Activated T-helper 1 cell treated with anti-CD3 and anti-CD28 coated beads, Interleukin-2, amount 50 U/mL, for 16 hours (primary cell): ENCODE results near the gene ZNF354C.

Experiments
- DNase-seq, 2 donors: peaks; one replicate each; pipeline ENCODE4 v3.0.0-alpha.2; 2020; ENCODE audit warnings: low read depth in 1 of 2, low spot score in 1 of 2

The ZNF354C gene

DNA sequence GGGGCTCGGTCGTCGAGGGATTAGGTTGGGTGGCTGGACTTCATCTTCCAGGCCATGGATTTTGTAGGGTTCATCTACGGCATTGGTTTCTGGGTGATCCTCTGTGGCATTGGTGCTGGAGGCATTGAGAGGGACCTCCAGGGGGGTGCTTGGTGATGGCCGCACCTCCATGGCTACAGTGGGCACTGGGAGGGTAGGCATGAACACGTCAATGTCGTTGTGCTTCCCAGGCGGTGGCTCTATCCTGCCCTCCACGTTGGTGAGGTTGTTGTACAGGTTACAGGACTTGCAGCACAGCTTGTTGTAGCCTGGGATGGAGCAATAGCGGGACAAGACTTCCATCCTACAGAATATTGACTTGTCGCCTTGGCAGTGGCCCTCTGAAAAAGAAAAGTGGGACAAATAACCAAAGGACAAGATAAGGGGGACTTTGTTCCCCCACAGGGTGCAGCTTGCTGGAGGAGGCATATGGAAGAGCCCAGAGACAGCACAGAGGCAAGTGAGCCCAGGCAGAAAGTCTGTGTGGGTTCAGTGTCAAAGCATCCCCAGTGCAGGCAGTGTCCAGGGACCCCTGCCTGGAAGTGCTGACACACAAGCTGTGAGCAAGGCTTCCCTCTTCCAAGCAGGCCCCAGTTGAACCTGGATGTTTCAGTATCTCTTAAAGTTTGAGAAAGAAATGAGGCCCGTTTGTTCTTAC is 53.9 kb downstream of the ZNF354C start:
- no peak for DNase-seq

- no peak for DNase-seq
These were observed 54.6 kb downstream of the ZNF354C start for GRCh38 chr5:179114756-179115155.

GRCh38 chr5:179115307-179115706 is 55.1 kb downstream of the ZNF354C start:
- no peak for DNase-seq

DNA sequence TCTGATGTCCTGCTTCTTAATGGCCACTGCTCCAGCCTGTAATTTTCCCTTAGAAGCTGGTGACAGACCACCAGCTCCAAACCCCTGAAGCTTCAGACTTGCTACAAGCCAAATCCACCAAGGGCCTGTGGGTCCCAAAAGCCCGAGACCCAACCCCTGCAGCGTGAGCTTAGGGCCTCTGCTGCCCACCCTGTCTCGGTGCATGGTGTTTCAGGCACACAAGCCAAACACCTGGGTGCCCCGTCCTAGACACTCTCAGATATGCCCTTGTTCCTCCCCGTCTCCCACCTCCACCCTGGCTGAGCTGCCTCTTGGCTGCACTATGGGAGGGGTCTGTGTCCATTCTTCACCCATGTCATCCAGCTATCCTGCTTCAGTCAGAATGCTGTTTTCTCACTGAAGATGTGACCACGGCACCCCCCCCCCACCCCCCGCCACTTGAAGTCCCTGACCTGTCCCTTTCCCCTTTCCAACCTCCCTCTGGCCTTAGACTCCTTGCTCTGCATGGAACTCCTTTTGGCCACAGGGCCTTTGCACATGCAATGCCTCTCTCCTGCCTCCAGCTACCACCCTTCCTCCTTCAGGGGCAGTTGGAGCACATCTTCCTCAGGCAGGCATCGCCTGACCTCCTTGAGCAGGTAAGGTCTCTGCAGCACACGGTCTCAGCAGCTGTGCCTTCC is 55.8 kb downstream of the ZNF354C start:
- no peak for DNase-seq

GRCh38 chr5:179118338-179118737 is 58.2 kb downstream of the ZNF354C start:
- no peak for DNase-seq

GRCh38 chr5:179118756-179119414 is 58.7 kb downstream of the ZNF354C start:
- DNase-seq = no peak

- DNase-seq = no peak
These were observed 59.4 kb downstream of the ZNF354C start for GRCh38 chr5:179119415-179120170.

DNA sequence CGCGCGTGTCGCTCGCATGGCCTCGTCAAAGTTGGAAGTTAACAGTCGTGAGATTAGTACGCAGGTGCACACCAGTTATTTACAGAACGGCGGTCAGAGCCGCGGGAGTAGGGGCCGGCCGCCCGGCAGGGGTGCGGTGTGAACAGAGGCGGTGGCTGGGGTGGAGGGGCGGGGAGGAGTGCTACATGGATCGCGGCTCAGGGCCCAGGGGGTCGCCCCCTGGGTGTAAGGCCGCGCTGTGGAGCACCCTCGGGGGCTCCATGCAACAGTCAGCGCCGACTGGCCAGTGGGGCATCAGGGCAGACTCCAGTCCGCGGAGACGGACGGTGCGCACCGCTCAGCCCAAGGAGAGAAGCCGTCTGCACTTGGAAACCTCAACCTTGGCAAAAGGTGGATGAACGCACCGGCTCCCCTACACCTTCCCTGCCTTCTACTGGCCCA is 60.3 kb downstream of the ZNF354C start:
- no peak for DNase-seq

DNA sequence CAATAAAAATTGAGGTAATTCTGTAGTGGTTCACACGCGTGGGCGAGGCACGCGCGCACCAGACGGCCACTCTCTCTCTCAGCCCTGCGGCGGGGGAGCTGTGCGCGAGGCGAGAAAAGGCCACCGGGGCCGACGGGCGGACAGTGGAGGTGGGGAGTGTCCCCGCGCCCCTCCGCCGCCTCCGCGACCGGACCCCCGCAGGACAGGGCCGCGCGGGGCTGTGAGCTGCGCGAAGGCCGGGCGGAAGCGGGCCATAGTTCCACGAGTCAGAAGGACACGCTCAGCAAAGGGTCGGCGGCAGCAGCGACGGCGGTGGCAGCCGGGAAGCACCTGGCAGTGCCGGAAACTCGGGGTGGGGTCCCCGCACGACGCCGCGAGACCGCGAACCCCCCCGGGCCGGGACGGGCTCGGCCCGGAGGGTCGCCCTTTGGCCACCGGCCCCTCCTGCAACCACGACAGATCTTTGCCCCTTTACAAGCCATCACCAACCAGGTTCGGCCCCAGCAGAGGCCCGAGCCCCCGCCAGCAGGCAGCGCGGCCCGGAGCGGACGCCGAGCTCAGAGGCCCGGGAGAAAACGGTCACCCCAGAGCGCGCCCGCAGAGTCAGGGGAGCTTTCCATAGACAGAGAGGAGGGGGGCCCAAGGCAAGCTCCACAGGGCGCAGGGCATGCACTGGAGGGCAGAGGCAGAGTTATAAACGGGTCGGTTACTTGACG is 60.9 kb downstream of the ZNF354C start:
- DNase-seq = no peak

DNA sequence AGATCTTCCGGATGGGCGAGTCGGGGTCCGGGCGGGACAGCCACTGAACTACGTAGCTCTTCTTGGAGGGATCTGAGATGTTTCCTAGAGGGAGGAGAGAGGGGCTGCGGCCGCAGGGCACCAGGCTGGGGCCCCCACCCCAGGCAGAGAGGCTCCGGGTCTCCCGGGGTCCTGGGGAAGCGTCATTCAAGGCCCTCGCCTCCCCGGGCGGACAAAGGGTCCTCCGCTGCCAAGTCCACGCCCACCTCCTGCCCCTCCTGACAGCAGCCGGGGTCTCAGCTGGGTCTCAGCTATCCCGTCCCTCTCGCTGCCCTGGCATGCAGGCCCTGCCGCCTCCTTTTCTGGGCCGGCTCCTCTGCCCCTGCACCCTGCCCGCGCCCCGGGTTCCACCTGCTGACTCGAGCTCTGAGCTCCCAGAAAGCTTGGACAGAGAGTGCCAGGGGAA is 61.5 kb downstream of the ZNF354C start:
- DNase-seq = no peak

DNA sequence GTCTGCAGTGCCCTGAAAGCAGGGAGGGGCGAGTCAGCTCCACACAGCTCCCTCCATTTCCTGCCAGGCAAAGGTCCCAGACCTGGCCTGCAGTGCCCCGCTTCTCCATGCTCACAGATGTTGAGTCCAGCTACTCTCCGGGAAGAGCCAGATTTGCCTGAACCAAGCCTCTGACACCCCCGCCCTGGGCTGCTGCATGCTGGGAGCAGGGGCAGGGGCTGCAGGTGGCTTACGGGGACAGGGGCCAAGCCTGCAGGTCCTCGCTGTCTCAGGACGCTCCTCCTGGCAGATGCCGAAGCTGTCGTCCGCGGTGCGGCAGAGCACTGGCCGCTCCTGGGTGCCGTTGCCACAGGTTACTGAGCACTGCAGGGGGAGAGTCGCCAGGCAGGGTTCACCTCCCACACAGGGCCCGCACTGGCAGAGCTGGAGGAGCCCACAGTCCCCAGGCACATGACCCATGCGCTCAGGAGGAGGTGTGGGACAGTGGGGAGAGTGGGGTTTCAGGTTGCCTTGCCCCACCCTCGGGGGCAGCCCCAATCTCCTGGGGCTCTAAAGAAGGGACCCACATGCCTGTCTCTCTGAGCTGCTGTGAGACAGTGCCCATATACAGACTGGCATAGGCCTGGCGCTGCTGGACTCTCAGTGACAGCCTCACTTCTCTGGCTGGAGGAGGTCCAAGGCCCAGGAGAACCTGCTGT is 62.4 kb downstream of the ZNF354C start:
- DNase-seq = no peak

- no peak for DNase-seq
These were observed 62.9 kb downstream of the ZNF354C start for GRCh38 chr5:179123109-179123426.

DNA sequence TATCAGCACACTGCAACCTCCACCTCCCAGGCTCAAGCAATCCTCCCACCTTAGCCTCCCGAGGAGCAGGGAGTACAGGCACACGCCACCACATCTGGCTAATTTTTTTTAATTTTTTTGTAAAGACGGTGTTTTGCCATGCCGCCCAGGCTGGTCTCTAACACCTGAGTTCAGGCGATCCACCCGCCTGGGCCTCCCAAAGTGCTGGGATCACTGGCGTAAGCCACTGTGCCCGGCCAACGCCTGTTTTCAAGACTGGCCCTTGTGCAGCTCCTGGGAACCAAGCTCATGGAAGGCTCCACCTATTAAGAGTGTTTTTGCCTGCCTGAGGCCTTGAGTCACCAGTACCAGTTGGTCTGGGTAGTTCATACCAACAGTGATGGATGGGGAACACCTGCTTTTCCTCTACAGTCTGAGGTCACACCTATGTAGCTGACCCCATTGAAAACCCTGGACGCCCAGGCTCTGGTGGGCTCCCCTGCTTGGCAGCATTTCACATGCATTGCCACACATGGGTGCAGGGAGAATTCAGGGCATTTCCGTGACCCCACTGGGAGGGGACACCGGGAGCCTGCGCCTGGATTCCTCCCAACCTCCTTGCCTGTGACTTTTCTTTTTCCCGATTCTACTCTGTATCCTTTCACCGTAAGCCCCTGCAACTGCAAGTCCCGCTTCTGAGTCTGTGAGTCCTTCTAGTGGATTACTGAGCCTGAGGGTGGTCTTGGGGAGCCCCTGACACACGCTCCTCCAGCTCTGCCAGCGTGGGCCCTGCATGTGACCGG is 63.5 kb downstream of the ZNF354C start:
- no peak for DNase-seq

GRCh38 chr5:179124273-179124852 is 64.2 kb downstream of the ZNF354C start:
- no peak for DNase-seq

DNA sequence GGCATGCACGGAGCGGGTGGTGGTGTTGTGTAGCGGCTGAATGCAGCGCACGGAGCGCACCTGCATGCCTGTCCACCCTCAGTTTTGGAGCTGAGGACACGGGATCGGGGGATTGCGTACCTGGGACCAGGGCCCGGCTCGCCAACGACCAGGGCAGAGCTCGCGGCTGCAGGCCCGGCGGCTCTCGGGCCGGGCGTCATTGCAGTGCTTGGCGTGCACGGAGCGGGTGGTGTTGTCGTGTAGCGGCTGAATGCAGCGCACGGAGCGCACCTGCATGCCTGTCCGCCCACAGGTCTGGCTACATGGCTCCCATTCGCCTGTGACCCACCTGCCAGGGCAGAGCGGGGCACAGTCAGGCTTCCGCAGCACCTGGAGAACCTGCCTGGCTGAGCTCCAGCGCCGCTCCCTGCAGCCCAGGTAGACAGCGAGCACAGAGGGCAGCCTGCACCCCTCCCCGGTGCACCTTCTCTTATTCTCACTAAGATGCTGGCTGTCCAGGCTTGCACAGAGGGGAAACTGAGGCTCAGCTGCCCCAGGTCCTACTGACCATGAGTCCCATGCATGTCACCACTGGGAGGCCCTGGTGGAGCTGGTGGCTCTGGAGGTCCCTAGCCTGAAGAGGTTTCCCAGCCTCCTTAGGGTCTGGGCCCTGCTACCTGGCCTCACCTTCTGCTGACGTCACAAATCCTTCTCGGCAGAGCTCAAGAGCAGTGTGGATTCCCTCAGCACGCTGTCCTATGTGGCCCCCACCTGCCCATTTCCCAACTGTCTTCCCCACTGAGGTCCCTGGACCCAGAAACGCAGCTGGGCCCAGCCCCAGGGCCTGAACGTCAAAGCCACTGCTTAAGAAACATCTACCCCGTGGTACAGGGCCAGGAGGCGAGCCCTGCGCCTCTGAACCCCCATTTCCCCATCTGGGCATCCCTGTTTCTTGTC is 64.9 kb downstream of the ZNF354C start:
- no peak for DNase-seq

DNA sequence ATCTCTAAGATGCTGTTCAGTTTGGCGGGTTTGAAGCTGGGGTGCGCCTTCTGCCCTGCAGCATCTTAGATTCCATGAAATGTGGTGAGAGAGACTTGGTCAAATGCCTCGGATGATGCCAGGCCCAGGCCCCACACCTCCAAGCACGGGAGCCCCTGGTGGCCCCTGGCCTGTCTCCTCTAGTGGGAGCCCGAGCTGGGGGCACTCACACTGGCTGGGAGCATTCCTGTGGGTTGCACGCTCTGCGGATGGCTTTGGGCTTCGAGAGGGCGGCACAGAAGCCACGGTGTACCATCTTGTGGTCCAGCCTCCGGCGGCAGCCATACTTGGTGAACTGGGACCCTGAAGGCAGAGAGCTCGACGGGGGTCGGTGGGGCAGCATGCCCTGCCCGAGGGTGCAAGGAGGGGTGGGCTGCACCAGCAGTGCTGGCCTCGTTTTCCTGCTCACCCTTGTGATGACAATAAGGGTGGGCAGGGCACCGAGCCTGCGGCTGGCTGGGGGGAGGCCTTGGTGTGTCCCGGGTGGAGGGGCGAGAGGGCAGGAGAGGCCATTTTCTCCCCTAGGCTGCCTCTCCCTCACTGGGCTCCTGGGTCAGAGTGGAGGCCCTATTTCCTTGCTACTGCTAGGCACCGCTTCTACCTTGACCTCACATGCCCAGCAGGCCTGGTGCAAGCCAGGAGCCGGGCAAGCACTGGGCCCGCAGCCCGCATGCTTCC is 65.8 kb downstream of the ZNF354C start:
- no peak for DNase-seq

GRCh38 chr5:179126506-179126991 is 66.4 kb downstream of the ZNF354C start:
- no peak for DNase-seq
